ENCODE results near the gene CEP112. TPM values are rescaled to one million over a fixed set of nuclear protein-coding genes. Genes with fewer than 3 reads are reported as not detected.

CEP112 gene
- polyA plus RNA-seq, 1 donor, result 16.9 TPM

GRCh38 chr17:66211047-66211810, 19.3 kb upstream of the CEP112 start:
- no peak for DNase-seq (ENCODE audit: low read depth)

GRCh38 chr17:66210208-66210574, 18.3 kb upstream of the CEP112 start:
- no peak for DNase-seq (ENCODE audit: low read depth)

GRCh38 chr17:66207936-66208335, 16.0 kb upstream of the CEP112 start:
- DNase-seq (ENCODE audit: low read depth), result no peak

GRCh38 chr17:66203274-66204015, 11.5 kb upstream of the CEP112 start:
- no peak for DNase-seq (ENCODE audit: low read depth)

- no peak for DNase-seq (ENCODE audit: low read depth)
Observed at GRCh38 chr17:66200685-66201092, 8.8 kb upstream of the CEP112 start.

GRCh38 chr17:66198242-66198641, 6.3 kb upstream of the CEP112 start:
- no peak for DNase-seq (ENCODE audit: low read depth)

GRCh38 chr17:66192378-66192687, 400 bp upstream of the CEP112 start:
- no peak for DNase-seq (ENCODE audit: low read depth)

GRCh38 chr17:66190738-66191592, 968 bp downstream of the CEP112 start:
- no peak for DNase-seq (ENCODE audit: low read depth)

GRCh38 chr17:66187718-66188117, 4.2 kb downstream of the CEP112 start:
- DNase-seq (ENCODE audit: low read depth), result no peak

- DNase-seq (ENCODE audit: low read depth), result no peak
Observed at GRCh38 chr17:66185862-66186261, 6.1 kb downstream of the CEP112 start.

- DNase-seq (ENCODE audit: low read depth), result no peak
Observed at GRCh38 chr17:66184392-66184791, 7.5 kb downstream of the CEP112 start.

GRCh38 chr17:66183529-66183928, 8.4 kb downstream of the CEP112 start:
- DNase-seq (ENCODE audit: low read depth), result no peak

GRCh38 chr17:66178642-66179041, 13.3 kb downstream of the CEP112 start:
- no peak for DNase-seq (ENCODE audit: low read depth)

- no peak for DNase-seq (ENCODE audit: low read depth)
Observed at GRCh38 chr17:66177048-66177447, 14.9 kb downstream of the CEP112 start.

- DNase-seq (ENCODE audit: low read depth), result no peak
Observed at GRCh38 chr17:66175892-66176291, 16.0 kb downstream of the CEP112 start.

- DNase-seq (ENCODE audit: low read depth), result no peak
Observed at GRCh38 chr17:66172691-66173223, 19.2 kb downstream of the CEP112 start.

- DNase-seq (ENCODE audit: low read depth), result no peak
Observed at GRCh38 chr17:66172144-66172543, 19.8 kb downstream of the CEP112 start.

GRCh38 chr17:66171692-66172091, 20.2 kb downstream of the CEP112 start:
- no peak for DNase-seq (ENCODE audit: low read depth)

- DNase-seq (ENCODE audit: low read depth), result no peak
Observed at GRCh38 chr17:66171172-66171571, 20.8 kb downstream of the CEP112 start.

- DNase-seq (ENCODE audit: low read depth), result no peak
Observed at GRCh38 chr17:66169839-66170238, 22.1 kb downstream of the CEP112 start.

GRCh38 chr17:66167189-66167815, 24.6 kb downstream of the CEP112 start:
- DNase-seq (ENCODE audit: low read depth), result no peak

Data from forelimb muscle (tissue), 1 donor.